Endothelial cell (in vitro differentiated cells): ENCODE data around the gene DCT. TPM values are rescaled to one million over a fixed set of nuclear protein-coding genes. Genes with fewer than 3 reads are reported as not detected.

Experiments
- DNase-seq: peaks from one replicate; pipeline ENCODE4 v3.0.0; 2021; ENCODE audit warnings: low spot score
- H3K27ac Mint-ChIP-seq: one replicate; pipeline ENCODE4 v1.8.0; 2021; ENCODE audit warnings: mixed read lengths, inconsistent platforms; ENCODE audit not compliant: unreplicated experiment
- H3K27me3 Mint-ChIP-seq: one replicate; pipeline ENCODE4 v1.8.0; 2021; ENCODE audit warnings: mild to moderate bottlenecking, moderate library complexity, mixed read lengths, inconsistent platforms; ENCODE audit not compliant: unreplicated experiment
- H3K36me3 Mint-ChIP-seq: one replicate; pipeline ENCODE4 v1.8.0; 2021; ENCODE audit warnings: mild to moderate bottlenecking, low read depth, mixed read lengths, inconsistent platforms; ENCODE audit not compliant: unreplicated experiment
- H3K4me1 Mint-ChIP-seq: one replicate; pipeline ENCODE4 v1.8.0; 2021; ENCODE audit warnings: mild to moderate bottlenecking, mixed read lengths, inconsistent platforms; ENCODE audit not compliant: unreplicated experiment
- H3K4me3 Mint-ChIP-seq: one replicate; pipeline ENCODE4 v1.8.0; 2021; ENCODE audit warnings: mild to moderate bottlenecking, mixed read lengths, inconsistent platforms; ENCODE audit not compliant: unreplicated experiment
- H3K9me3 Mint-ChIP-seq: one replicate; pipeline ENCODE4 v1.8.0; 2021; ENCODE audit warnings: mixed read lengths, inconsistent platforms; ENCODE audit not compliant: unreplicated experiment
- CTCF ChIP-seq: fragments of 200-600 bp; sonication (generic); IDR thresholded peaks from one replicate; pipeline ENCODE4 v1.5.0; 2021; ENCODE audit warnings: antibody characterized with exemption; ENCODE audit not compliant: unreplicated experiment
- total RNA-seq: library from RNA; stranded (reverse); fragmentation: NEBNext Ultra II Directional; extraction: Animal tissue kit (Norgen Biotek cat#: 25700); gene quantifications from one replicate; pipeline ENCODE4 v1.2.1, GENCODE V29; 2021; ENCODE audit not compliant: unreplicated experiment

Gene DCT
- total RNA-seq, 1 donor from 2014 or later, result not detected

GRCh38 chr13:94427313-94427953, 52.0 kb downstream of the DCT start:
- H3K4me3 Mint-ChIP-seq, result no peak overlapping the region
- no peaks in the 10 kb centered on the region for H3K36me3 Mint-ChIP-seq
- H3K4me1 Mint-ChIP-seq, result no peaks in the 10 kb centered on the region
- no peak overlapping the region for H3K27ac Mint-ChIP-seq
- no peak for DNase-seq
- H3K27me3 Mint-ChIP-seq, result no peaks in the 10 kb centered on the region
- TF ChIP-seq CTCF, result no peak
- no peaks in the 10 kb centered on the region for H3K9me3 Mint-ChIP-seq

- Mint-ChIP-seq H3K9me3 (no peaks in the 10 kb centered on the region), H3K27ac (no peak overlapping the region), H3K27me3 (peaks cover 1% of the 10 kb centered on the region), H3K4me1 (peaks cover 6% of the 10 kb centered on the region), H3K4me3 (no peak overlapping the region), H3K36me3 (no peaks in the 10 kb centered on the region)
- no peak for TF ChIP-seq CTCF
- no peak for DNase-seq
Measured at GRCh38 chr13:94419925-94420305, 59.6 kb downstream of the DCT start.

GRCh38 chr13:94419304-94419924, 60.1 kb downstream of the DCT start:
- Mint-ChIP-seq H3K4me3 (no peak overlapping the region), H3K36me3 (no peaks in the 10 kb centered on the region), H3K27ac (no peak overlapping the region), H3K9me3 (no peaks in the 10 kb centered on the region), H3K4me1 (peaks cover 6% of the 10 kb centered on the region), H3K27me3 (peaks cover 1% of the 10 kb centered on the region)
- no peak for DNase-seq
- no peak for TF ChIP-seq CTCF

- Mint-ChIP-seq H3K36me3 (no peaks in the 10 kb centered on the region), H3K4me3 (no peak overlapping the region), H3K4me1 (peaks cover 6% of the 10 kb centered on the region), H3K27me3 (peaks cover 1% of the 10 kb centered on the region), H3K27ac (no peak overlapping the region), H3K9me3 (no peaks in the 10 kb centered on the region)
- no peak for TF ChIP-seq CTCF
- DNase-seq, result no peak
Measured at GRCh38 chr13:94417294-94417693, 62.2 kb downstream of the DCT start.

GRCh38 chr13:94416454-94417080, 62.9 kb downstream of the DCT start:
- Mint-ChIP-seq H3K4me1 (peaks cover 6% of the 10 kb centered on the region), H3K9me3 (no peaks in the 10 kb centered on the region), H3K27me3 (peaks cover 1% of the 10 kb centered on the region), H3K27ac (no peak overlapping the region), H3K36me3 (no peaks in the 10 kb centered on the region), H3K4me3 (no peak overlapping the region)
- TF ChIP-seq CTCF, result peak; percentile 63
- peak; percentile 52 for DNase-seq
